A549 (cell line): ENCODE data around the gene CLSTN1. TPM values are rescaled to one million over a fixed set of nuclear protein-coding genes. Genes with fewer than 3 reads are reported as not detected.

Source experiments
- ATAC-seq, 2 experiments: fragments of 200-7000 bp in 1 of 2; fragments of >200 bp in 1 of 2; cut with Nextera tagmentation in 1 of 2; cut with Tn5 transposase in 1 of 2; 3 replicates each; pipeline versions ENCODE4 v1.8.0 to v1.9.1; 2018 to 2020; ENCODE audit warnings: mild to moderate bottlenecking in 1 of 2, moderate library complexity in 1 of 2
- CTCF ChIA-PET: fragments of 300-600 bp; sonication (Branson Sonifier 250); formaldehyde crosslinking; extraction: SDS; loops from one replicate; lab custom pipeline; 2021; ENCODE audit warnings: antibody characterized with exemption, inconsistent platforms; lab: Yijun Ruan, JAX
- POLR2A ChIA-PET: fragments of 350-600 bp; formaldehyde crosslinking; extraction: SDS; loops from one replicate; lab custom pipeline; 2021; ENCODE audit warnings: antibody characterized with exemption, inconsistent platforms; lab: Yijun Ruan, JAX
- DNase-seq, 2 experiments: peaks; one replicate each; pipeline versions ENCODE4 v3.0.0 to v3.0.0-alpha.2; 2011 to 2016; ENCODE audit warnings: low read depth in 1 of 2, low spot score in 1 of 2
- FAIRE-seq: peaks from 2 replicates; lab custom pipeline; 2011; peaks lifted over from hg19 to GRCh38; lab: Jason Lieb, UNC
- H3K27ac ChIP-seq, 2 experiments: fragments of >200 bp; sonication (Bioruptor Twin); formaldehyde crosslinking; 3 replicates each; pipeline ENCODE4 v1.5.1; 2016 to 2017
- H3K4me1 ChIP-seq: fragments of >200 bp; sonication (Bioruptor Twin); formaldehyde crosslinking; 3 replicates; pipeline ENCODE4 v1.6.1; 2016
- H3K4me2 ChIP-seq: fragments of >200 bp; sonication (Bioruptor Twin); formaldehyde crosslinking; 3 replicates; pipeline ENCODE4 v1.6.1; 2016
- H3K4me3 ChIP-seq: fragments of >200 bp; sonication (Bioruptor Twin); formaldehyde crosslinking; 3 replicates; pipeline ENCODE4 v1.5.1; 2016
- H3K9me3 ChIP-seq: fragments of >200 bp; sonication (Bioruptor Twin); formaldehyde crosslinking; 3 replicates; pipeline ENCODE4 v1.6.1; 2016
- ATOH8 ChIP-seq: fragments of 250-450 bp; sonication (Bioruptor Pico); IDR thresholded peaks from 2 replicates; pipeline ENCODE4 v1.5.0; 2020; ENCODE audit warnings: low read depth, mild to moderate bottlenecking, moderate library complexity
- BCL3 ChIP-seq: fragments of >200 bp; sonication (Bioruptor Twin); formaldehyde crosslinking; IDR thresholded peaks from 3 replicates; pipeline ENCODE4 v1.6.1; 2016
- BHLHE40 ChIP-seq: IDR thresholded peaks from 2 replicates; pipeline ENCODE4 v1.6.1; 2012; ENCODE audit warnings: low read depth, low read length, inconsistent platforms
- CBX2 ChIP-seq: fragments of 200-600 bp; sonication (generic); IDR thresholded peaks from 2 replicates; pipeline ENCODE4 v1.6.1; 2016; ENCODE audit warnings: low read depth, mild to moderate bottlenecking, borderline replicate concordance
- CHD2 ChIP-seq: fragments of 150-350 bp; IDR thresholded peaks from 2 replicates; pipeline ENCODE4 v1.6.1; 2014; ENCODE audit warnings: low read length; ENCODE audit not compliant: partially characterized antibody
- E2F6 ChIP-seq: IDR thresholded peaks from 2 replicates; pipeline ENCODE4 v1.6.1; 2012; ENCODE audit warnings: low read depth, borderline replicate concordance
- EP300 ChIP-seq, 2 experiments: fragments of >200 bp; sonication (Bioruptor Twin); formaldehyde crosslinking; IDR thresholded peaks; 2 replicates in 1 of 2; 3 replicates in 1 of 2; pipeline ENCODE4 v1.6.1; 2016 to 2017
- ESRRA ChIP-seq: fragments of 150-350 bp; IDR thresholded peaks from 2 replicates; pipeline ENCODE4 v1.6.1; 2014; ENCODE audit warnings: mild to moderate bottlenecking, low read length, borderline replicate concordance
- HDAC2 ChIP-seq: fragments of 200-600 bp; sonication (generic); IDR thresholded peaks from 2 replicates; pipeline ENCODE4 v1.6.1; 2016
- HEYL ChIP-seq: fragments of 250-450 bp; sonication (Bioruptor Pico); IDR thresholded peaks from 2 replicates; pipeline ENCODE4 v1.8.0; 2021; ENCODE audit warnings: mild to moderate bottlenecking, moderate library complexity
- HMGXB4 ChIP-seq: fragments of 250-450 bp; sonication (Bioruptor Pico); IDR thresholded peaks from 2 replicates; pipeline ENCODE4 v1.5.0; 2021; ENCODE audit warnings: mild to moderate bottlenecking, moderate library complexity, borderline replicate concordance
- HOXA7 ChIP-seq: fragments of 250-450 bp; sonication (Bioruptor Pico); IDR thresholded peaks from 2 replicates; pipeline ENCODE4 v1.5.0; 2020; ENCODE audit warnings: mild to moderate bottlenecking, moderate library complexity
- JUN ChIP-seq, 2 experiments: fragments of >200 bp; sonication (Bioruptor Twin); formaldehyde crosslinking; IDR thresholded peaks; 2 replicates in 1 of 2; 3 replicates in 1 of 2; pipeline ENCODE4 v1.6.1; 2016 to 2017
- KDM1A ChIP-seq: fragments of 200-600 bp; sonication (generic); IDR thresholded peaks from 2 replicates; pipeline ENCODE4 v1.6.1; 2016; ENCODE audit warnings: low read depth, mild to moderate bottlenecking
- MAFK ChIP-seq: fragments of 450-650 bp; IDR thresholded peaks from 2 replicates; pipeline ENCODE4 v1.6.1; 2014; ENCODE audit not compliant: partially characterized antibody
- MYC ChIP-seq: IDR thresholded peaks from 2 replicates; pipeline ENCODE4 v1.6.1; 2012; ENCODE audit warnings: mild to moderate bottlenecking, inconsistent platforms, low read length, improper control_type of control experiment, borderline replicate concordance
- NFE2L2 ChIP-seq: fragments of 150-350 bp; conservative IDR thresholded peaks from 2 replicates; pipeline ENCODE4 v1.6.1; 2014; ENCODE audit warnings: low read length
- PBX3 ChIP-seq: IDR thresholded peaks from 2 replicates; pipeline ENCODE4 v1.6.1; 2012
- PHF8 ChIP-seq: fragments of 200-600 bp; sonication (generic); IDR thresholded peaks from 2 replicates; pipeline ENCODE4 v1.6.1; 2016; ENCODE audit warnings: low read depth, mild to moderate bottlenecking, antibody characterized with exemption, moderate library complexity, borderline replicate concordance
- RCOR1 ChIP-seq: fragments of 150-350 bp; IDR thresholded peaks from 2 replicates; pipeline ENCODE4 v1.6.1; 2014; ENCODE audit warnings: antibody characterized with exemption, low read length, low read depth
- RFX5 ChIP-seq: fragments of 450-650 bp; IDR thresholded peaks from 2 replicates; pipeline ENCODE4 v1.7.1; 2014; ENCODE audit warnings: antibody characterized with exemption, mild to moderate bottlenecking, moderate library complexity
- SMC3 ChIP-seq: fragments of >200 bp; sonication (Bioruptor Twin); formaldehyde crosslinking; IDR thresholded peaks from 3 replicates; pipeline ENCODE4 v1.6.1; 2018; ENCODE audit warnings: inconsistent platforms
- SREBF2 ChIP-seq: fragments of 450-650 bp; IDR thresholded peaks from 2 replicates; pipeline ENCODE4 v1.6.1; 2014; ENCODE audit warnings: mild to moderate bottlenecking, moderate library complexity
- USF2 ChIP-seq: fragments of 450-650 bp; IDR thresholded peaks from 2 replicates; pipeline ENCODE4 v1.6.1; 2014; ENCODE audit warnings: antibody characterized with exemption
- ZC3H11A ChIP-seq: fragments of 450-650 bp; IDR thresholded peaks from 2 replicates; pipeline ENCODE4 v1.6.1; 2014; ENCODE audit warnings: antibody characterized with exemption, mild to moderate bottlenecking
- ZSCAN20 ChIP-seq: fragments of 250-450 bp; sonication (Bioruptor Pico); IDR thresholded peaks from 2 replicates; pipeline ENCODE4 v1.8.0; 2022; ENCODE audit warnings: mild to moderate bottlenecking, moderate library complexity
- WGBS: methylation state at CpG from one replicate; pipeline ENCODE4 v1.1.6; 2017; ENCODE audit errors: missing lambda C conversion rate; 5-methylcytosine and 5-hydroxymethylcytosine counted together
- polyA plus RNA-seq, 4 experiments: library from polyadenylated mRNA; depleted of rRNA in 3 of 4; stranded (reverse); fragments of >200 nt; fragmentation: RNase III in 1 of 4; extraction: RNeasy Plus Mini Kit Qiagen cat#74134 plus additional on column Dnase treatment in 1 of 4; gene quantifications; 2 replicates in 3 of 4; 3 replicates in 1 of 4; pipeline ENCODE4 v1.2.3, GENCODE V29; 2011 to 2017

CLSTN1 gene
- polyA plus RNA-seq, 2 of the 4 experiments (the other 2 are of a cell fraction) = 27.3 to 56.1 TPM

GRCh38 chr1:9736241-9736640 lies 87.5 kb downstream of the CLSTN1 start:
- FAIRE-seq = no peak
- Histone ChIP-seq H3K4me2 (no peak overlapping the region), H3K4me3 (no peak overlapping the region), H3K4me1 (no peaks in the 10 kb centered on the region), H3K27ac (no peak overlapping the region), H3K9me3 (no peaks in the 10 kb centered on the region)
- TF ChIP-seq KDM1A = no peak
- no peak for TF ChIP-seq MAFK
- TF ChIP-seq SMC3 = no peak
- TF ChIP-seq NFE2L2 = no peak
- no peak for TF ChIP-seq HMGXB4 (CRISPR knock-in tag)
- no peak for TF ChIP-seq EP300 (IDR thresholded peaks at IDR 0.05)
- no peak for TF ChIP-seq RFX5
- TF ChIP-seq CHD2 = no peak
- TF ChIP-seq HEYL = no peak
- no peak for TF ChIP-seq ZSCAN20 (CRISPR knock-in tag)
- no peak for TF ChIP-seq BHLHE40
- TF ChIP-seq HOXA7 = no peak
- no peak for TF ChIP-seq PHF8
- TF ChIP-seq BCL3 = no peak
- no peak for TF ChIP-seq JUN (IDR thresholded peaks at IDR 0.05)
- no peak for TF ChIP-seq ESRRA
- no peak for TF ChIP-seq SREBF2
- no peak for TF ChIP-seq HDAC2
- no peak for DNase-seq
- 84% methylated on average over 5 of the region's 5 CpGs for WGBS
- ChIA-PET CTCF (interaction anchor here (0.6 kb wide), 1 partner anchor 33 kb away, joined by 3 read pairs; no protein-coding TSS in a partner anchor), POLR2A (no interaction called here)
- ATAC-seq = no peak

- Histone ChIP-seq H3K4me3 (no peak overlapping the region), H3K4me2 (no peak overlapping the region)
- no peak for DNase-seq
- no peak for ATAC-seq
- 94% methylated on average over 12 of the region's 19 CpGs for WGBS
- TF ChIP-seq MYC = no peak
- no peak for TF ChIP-seq RCOR1
- no peak for TF ChIP-seq RFX5
- TF ChIP-seq HEYL = no peak
- TF ChIP-seq ZC3H11A = no peak
- TF ChIP-seq MAFK = no peak
- TF ChIP-seq E2F6 = no peak
- TF ChIP-seq USF2 = no peak
- TF ChIP-seq PBX3 = no peak
- TF ChIP-seq CBX2 = no peak
- TF ChIP-seq ATOH8 = no peak
- TF ChIP-seq, all 56 proteins: peak for 0
- CTCF ChIA-PET = interaction anchor here (0.6 to 1.8 kb wide), 3 partner anchors 10 to 33 kb away, joined by 3 to 6 read pairs (median 4); no protein-coding TSS in a partner anchor
- no peaks in the 10 kb centered on the region for H3K9me3 ChIP-seq
- H3K27ac ChIP-seq = no peak overlapping the region
- no peak for FAIRE-seq
- POLR2A ChIA-PET = no interaction called here
- no peaks in the 10 kb centered on the region for H3K4me1 ChIP-seq
Measured at GRCh38 chr1:9735800-9736199, 88.0 kb downstream of the CLSTN1 start.
